GM21825 (cell line): ENCODE data around the gene RGS10.

ENCODE experiments used
- ATAC-seq: cut with Tn5 transposase; IDR thresholded peaks from one replicate; pipeline ENCODE4 v1.9.1; 2021; ENCODE audit warnings: mild to moderate bottlenecking, moderate library complexity; ENCODE audit not compliant: unreplicated experiment

The RGS10 gene

DNA sequence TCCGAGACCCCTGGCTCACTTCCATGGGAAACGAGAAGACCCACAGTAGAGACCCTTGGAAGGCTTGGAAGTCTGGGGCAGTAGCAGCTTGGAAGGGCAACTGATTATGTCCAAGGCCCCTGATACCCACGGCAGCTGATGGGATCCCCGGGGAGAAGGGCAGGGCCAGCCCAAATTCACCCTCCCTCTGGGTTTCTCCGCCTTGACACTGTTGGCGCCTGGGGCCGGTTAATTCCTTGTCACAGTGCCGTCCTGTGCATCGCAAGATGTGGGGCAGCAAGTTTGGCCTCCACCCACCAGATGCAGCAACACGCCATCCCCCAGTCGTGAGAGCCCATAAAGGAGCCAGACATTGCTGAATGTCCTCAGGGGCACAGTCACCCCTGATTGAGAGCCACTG is 89.2 kb downstream of the RGS10 start:
- ATAC-seq: no peak

DNA sequence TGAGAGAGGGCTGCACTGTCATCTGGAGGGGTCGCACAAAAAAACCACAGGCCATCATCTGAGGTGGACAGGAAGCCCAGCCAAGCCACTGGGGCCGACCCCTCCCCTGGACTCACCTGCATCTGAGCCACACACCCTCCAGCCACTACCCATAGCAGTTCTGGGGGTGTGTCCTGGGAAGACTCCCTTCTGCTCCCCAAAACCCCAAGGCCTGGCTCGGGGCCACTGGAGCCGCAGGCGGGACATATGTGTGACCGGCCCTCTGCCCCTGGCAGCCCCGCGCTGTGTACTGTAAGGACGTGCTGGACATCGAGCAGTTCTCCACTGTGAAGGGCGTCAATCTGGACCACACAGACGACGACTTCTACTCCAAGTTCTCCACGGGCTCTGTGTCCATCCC is 90.1 kb downstream of the RGS10 start:
- no peak for ATAC-seq

DNA sequence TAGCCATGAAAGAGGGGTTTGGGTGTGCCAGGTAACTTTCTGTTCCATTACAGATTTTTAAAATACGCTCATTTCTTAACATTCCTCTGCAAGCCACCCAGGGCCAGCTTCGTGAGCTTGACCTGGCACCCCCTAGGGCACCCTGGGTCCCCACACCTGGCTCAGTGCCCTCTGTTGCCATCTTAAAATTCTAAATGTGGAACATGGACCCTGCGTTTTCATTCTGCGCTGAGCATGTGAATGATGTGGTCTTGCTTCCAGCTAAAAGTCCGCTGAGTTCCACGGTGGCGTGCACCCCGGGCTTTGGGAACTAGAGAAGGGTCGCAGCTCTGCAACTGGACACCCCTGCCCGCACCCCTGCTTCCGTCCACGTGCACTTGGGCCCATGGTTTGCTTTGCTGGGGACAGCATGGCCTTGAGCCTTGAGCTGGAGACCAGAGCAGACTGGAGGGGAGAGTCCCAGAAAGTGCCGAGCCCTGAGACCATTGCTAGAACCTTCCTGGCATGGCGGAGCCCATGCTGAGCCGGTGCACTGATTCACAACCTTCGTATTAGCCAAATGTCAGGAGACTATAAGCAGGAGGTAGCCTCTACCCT is 91.1 kb downstream of the RGS10 start:
- ATAC-seq: no peak

DNA sequence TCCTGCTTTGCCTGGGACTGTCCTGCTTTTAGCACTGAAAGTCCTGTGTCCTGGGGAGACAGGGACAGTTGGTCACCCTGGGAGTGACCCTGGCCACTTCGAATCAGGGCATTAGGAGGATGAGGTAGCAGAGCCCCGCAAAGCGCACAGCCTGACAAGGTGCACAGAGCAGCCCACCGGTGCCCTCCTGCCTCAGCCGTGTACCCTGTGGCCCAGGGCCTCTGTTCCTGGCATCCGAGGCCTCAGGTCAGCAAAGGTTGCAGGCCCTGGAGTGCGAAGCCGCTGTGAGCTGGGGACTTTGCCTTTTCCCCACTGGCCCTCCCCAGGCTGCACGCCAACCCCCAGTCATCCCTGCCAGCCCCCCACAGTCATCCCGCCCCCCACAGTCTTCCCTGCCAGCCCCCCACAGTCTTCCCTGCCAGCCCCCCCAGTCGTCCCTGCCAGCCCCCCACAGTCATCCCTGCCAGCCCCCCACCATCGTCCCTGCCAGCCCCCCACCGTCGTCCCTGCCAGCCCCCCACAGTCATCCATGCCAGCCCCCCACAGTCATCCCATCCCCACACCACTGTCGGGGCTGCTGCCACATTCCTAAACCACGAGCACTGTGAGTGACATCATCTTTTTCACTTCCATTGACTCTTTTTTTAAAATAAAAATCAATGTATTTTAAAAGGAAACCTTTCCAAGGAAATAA is 91.8 kb downstream of the RGS10 start:
- no peak for ATAC-seq
